Inflammatory macrophage treated with lipopolysaccharide for 4 hours (primary cell): Measurements from ENCODE around the gene AEN.
"Not testable (repeated sequence)": the region's sequence is repeated elsewhere in the genome, so short reads cannot be mapped to it uniquely, and the experiment has no call there.

ENCODE experiments used
- DNase-seq: peaks from one replicate; pipeline ENCODE4 v3.0.0-alpha.2; 2020

AEN gene

DNA sequence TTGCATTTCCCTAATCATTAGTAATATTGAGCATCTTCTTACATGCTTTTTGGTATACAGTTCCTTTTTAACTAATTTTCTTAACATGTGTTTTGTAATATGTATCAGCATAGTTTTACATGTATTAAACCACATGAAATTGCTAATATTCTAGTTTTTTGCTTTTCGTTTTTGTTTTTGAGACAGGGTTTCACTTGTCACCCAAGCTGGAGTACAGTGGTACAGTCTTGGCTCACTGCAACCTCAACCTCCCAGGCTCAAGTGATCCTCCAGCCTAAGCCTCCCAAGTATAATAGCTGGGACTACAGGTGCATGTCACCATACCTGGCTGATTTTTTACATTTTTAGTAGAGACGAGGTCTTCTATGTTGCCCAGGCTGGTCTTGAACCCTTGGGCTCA lies 13.3 kb downstream of the AEN start:
- DNase-seq, result no peak

DNA sequence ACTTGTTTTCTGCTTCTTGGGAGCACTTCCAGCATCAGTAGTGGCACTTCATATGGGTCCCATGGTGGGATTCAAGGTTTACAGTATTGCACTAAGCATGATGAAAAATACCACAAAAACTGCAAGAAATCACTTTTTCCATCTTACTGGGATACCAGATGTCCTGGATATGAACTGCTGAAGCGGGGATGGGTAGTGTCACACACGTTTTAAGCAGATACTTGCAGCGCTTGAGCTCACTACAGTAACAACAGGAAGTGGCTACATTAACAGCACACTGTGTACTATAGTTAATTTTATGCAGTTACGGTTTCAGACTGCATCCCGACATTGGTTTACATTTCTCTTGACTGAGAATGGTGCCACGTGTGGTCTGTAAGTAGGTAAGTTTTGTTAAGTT lies 14.2 kb downstream of the AEN start:
- no peak for DNase-seq

DNA sequence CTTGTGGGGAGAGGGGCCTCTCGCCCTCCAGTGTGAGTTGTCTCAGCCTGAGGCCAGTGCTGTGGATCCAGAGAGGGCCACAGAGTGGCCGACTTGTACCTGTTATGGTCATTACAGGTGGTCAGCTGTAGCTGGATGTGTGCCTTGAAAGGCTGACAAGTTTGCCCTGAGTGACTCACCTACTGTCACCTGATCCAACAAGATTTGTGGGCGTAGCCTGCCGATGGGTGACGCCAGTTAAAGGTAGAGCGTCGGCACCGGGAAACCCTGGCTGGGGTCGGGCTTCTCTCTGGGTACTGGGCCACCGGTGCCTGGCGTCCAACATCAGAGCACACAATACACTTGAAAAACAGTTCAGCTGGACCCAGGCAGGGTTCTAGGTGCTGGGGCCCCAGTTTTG lies 14.9 kb downstream of the AEN start:
- no peak for DNase-seq

DNA sequence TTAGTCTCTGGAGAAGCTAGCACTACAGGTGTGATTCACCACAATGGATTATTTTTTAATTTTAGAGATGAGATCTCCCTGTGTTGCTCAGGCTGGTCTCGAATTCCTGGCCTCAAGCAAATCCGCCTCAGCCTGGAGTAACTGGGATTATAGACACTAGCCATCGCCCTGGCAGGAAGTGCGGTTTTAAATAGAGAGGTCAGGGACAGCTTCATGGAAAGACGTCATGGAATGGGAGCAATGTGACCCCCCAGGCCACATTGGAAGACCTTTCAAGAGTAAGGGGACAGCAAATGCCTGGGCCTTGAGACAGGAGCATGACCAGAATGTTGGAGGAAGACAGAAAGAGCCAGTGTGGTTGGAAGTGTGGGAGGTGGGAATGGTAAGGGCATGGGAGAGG lies 15.5 kb downstream of the AEN start:
- no peak for DNase-seq

DNA sequence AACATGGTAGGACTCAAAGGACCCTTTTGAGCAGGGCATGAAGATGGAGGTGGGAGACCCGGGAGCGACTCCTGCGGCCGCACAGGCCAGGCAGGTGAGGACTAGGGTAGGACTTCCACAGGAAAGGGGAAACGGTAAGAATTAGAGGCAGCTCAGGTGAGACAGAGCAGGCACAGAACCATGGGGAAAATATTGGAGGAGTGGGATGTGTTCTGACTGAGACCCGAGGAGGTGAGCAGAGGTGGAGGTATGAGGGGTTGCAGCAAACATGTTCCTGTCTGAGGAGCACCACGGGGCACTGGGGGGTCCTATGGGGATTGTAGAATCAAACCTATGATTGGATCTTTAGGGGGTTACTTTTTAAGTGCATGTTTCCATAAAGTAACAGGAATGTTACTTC lies 16.3 kb downstream of the AEN start:
- DNase-seq, result no peak

DNA sequence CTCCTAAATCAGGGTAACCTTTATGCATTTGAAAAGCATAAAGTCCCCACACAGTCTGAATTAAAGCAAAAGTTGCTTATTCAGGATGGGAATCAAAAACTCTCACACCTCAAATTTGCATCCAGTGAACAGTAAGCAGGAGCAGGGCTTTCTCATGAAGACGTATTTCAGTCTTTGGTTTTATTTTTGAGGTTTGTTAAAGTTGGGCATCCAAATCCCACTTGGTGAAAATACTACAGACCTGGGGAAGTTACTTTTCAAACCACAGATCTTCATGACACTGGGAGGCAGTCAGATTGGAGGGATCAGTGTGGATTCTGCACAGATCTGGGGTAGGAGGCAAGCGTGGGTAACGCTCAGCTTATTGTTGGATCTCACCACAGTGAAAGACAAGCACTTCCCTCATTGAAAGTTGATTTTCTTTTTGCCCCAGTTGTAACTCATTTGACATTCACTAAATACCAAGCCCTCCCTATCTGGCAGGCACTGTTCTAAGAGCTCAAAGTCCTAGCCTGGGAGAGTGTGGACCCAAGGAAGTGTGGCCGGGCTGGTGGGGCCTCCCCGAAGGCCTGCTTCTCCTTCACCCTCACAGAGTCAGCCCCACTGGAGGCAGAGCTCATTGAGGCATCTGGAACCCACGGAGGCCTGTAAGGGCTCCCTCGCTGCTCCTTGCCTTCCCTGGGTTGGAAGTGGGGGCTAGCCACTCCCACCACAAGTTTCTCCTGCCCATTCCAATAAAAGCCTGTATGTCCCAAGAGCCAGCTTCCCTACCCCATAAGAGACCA lies 16.9 kb downstream of the AEN start:
- no peak for DNase-seq

DNA sequence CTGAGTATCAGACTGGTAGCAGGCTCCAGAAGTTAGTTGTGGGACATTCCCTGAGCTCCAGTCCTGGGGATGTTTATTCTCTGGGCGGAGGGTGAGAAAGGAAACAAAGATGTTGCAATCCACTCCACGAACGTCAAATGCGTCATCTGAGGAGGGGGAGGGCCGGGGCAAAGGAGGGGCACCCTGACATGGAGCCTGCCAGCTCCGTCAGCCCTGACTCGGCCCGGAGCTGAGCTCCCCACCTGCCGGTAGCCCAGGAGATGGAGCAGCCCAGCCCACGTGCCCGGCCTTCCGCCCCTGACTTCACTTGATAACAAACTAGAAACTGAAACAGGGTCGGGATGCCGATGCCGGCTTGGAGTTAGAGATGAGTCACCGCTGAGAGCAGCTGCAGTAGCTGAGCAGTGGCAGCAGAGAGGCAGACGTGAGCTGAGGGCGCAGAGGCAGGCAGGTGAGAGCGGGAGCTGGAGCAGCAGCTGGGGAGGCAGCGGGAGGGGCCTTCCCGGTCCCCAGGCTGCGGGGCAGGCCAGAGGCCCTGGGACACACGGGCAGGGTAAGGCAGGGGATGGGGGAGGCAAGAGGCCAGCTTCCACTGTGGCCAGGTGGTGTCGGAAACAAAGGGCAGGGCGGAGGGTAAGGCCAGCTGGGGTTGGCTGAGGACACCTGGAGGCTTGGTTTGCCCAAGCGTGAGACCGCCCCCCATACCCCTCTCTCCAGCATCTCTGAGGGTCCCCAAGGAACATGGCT lies 17.7 kb downstream of the AEN start, which contains the start of gene ISG20:
Gene ISG20, plus strand, starts transcription at position 391 of the 747 bp plus-strand sequence. Its CDS starts 351 bp downstream, at position 742.
- DNase-seq, result peak; percentile 100

DNA sequence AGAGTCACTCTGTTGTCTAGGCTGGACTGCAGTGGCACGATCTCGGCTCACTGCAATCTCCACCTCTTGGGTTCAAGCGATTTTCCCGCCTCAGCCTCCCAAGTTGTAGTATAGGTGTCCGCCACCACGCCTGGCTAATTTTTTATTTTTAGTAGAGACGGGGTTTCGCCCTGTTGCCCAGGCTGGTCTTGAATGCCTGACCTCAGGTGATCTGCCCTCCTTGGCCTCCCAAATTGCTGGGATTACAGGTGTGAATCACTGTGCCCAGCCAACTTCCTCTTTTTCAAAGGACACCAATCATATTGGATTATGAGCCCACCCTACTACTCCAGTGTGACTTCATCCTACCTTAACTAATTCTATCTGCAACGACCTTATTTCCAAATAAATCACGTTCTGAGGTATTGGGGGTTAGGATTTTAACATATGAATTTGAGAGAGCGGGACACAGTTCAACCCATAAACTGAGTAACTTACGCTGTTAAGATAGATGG lies 20.9 kb downstream of the AEN start:
- DNase-seq, result no peak

DNA sequence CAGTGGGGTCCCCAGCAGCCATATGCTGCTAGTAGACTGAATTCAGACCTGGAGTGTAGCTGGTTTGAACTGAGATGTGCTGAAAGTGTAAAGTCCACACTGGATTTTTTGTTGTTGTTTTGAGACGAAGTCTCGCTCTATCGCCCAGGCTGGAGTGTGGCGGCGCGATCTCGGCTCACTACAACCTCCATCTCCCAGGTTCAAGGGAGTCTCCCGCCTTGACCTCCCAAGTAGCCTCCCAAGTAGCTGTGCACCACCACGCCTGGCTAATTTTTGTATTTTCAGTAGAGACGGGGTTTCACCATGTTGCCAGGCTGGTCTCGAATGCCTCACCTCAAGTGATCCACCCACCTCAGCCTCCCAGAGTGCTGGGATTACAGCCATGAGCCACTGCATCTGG lies 21.4 kb downstream of the AEN start:
- DNase-seq, result not testable (repeated sequence)

DNA sequence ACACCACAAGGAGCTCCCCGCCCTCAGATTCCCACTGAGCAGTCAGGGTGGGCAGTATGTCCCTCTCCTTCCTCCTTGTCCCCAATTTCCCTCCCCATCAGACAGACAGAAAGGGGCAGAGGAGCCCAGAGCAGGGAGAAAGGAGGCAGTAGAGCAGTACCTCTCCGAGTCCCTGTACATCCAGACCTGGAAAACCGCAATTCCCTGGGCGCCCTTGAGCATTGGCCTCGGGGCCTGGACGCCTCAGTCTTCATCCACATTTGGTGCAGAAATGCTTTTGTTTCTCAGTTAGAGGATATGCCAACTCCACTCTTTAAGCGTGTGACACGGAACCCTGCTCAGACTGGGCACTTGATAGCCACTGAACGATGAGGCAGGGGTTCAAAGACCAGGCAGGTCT lies 23.6 kb downstream of the AEN start:
- no peak for DNase-seq

DNA sequence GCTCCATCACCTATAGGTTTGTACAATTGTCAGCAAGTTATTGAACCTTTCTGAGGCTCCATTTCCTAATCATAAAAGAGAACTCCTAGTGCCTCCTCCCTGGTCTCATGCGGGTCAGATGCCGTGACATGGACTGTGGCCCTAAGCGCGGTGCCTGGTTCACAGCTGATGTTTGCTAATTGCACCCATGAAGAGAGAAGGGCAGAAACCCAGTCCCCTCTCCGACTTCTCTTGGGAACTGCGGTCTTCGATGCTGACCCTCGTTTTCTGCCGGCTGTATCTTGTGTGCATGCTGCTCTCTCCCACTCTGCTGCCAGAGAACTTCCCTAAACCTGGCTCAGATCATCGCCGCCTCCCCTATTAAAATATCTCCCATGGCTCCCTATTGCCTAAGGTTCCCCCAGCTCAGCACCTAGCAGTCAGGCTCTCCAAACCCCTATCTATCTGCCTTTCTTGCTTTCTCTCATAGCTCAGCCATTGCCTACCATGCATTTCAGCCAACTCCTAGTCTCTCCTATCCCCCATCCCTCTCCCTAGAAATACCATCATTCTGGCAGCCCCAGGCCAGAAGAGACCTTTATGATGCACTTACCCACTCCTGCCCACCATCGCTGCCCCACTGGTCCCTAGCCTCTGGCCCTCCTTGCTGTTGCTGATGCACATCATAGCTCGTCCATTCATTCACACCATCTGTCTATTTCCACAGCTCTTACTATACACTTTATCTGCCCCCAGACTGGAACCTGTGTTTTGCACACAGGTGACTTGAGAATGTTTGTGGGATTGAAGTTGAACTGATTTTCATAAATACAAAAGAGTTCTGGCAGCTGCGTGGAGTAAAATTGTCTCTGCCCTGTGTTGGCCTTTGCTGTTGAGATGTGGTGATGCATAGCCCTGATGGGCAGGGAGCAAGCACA lies 24.3 kb downstream of the AEN start:
- DNase-seq, result no peak

DNA sequence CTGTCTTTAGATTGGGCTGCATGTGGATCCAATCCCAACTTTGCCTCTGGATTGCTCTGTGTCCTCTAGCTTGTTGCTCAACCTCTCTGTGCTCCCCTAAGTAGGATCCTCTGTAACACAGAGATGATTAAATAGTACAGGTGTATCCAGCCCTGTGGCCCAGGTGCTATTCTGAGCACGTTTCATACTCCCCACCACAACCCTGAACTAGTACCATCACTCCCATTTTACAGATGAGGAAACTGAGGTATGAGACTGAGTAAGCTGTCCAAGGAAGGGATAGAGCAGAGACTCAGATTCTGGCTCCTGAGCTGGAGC lies 24.9 kb downstream of the AEN start:
- no peak for DNase-seq

DNA sequence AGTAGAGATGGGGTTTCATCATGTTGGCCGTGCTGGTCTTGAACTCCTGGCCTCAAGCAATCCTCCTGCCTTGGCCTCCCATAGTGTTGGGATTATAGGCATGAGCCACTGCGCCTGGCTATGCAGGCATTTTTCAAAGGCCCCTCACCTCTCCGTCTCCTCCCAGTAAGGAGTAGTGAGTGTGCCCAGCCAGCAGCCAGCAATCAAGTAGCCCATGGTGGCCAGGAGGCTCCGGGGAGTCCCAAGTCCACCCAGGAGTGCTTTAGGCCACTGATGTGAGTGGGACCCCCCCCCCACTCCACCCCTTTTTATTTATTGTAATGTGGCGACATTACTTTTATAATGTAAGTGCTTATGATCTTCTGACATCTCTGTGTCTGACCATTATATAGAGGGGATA lies 25.8 kb downstream of the AEN start:
- no peak for DNase-seq

DNA sequence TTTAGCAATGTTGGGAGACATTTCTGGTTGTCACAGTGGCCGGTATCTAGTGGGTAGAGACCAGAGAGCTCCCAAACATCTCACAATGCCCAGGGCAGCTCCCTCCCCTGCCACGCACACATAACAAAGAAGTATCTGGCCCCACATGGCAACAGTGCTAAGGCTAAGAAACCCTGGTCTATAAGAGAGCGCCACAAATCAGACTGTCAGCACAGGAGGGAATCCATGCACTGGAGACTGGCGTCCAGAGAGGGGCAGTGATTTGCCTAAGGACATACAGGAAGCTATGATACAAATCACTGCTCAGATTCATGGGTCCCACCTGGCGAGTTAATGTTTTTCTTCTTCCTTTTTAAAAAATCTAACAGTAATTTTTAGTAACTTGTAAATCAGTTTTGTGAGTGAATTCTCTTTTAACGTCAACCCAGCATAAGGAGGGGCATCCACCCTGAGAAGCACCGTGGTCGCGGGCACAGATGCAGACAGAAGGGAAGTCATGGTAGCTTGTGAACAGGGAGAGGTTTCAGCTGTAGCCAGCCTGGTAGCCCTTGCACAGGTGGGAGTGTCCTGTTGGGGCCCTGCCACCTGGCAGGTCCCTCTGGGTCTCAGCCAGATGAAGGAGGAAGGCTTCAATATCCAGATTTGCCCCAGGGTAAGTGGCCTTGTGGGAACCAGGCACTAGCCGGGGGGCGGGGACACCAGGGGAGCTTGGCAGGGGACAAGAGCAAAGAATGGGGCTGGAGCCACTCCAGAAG lies 26.4 kb downstream of the AEN start:
- DNase-seq, result no peak

DNA sequence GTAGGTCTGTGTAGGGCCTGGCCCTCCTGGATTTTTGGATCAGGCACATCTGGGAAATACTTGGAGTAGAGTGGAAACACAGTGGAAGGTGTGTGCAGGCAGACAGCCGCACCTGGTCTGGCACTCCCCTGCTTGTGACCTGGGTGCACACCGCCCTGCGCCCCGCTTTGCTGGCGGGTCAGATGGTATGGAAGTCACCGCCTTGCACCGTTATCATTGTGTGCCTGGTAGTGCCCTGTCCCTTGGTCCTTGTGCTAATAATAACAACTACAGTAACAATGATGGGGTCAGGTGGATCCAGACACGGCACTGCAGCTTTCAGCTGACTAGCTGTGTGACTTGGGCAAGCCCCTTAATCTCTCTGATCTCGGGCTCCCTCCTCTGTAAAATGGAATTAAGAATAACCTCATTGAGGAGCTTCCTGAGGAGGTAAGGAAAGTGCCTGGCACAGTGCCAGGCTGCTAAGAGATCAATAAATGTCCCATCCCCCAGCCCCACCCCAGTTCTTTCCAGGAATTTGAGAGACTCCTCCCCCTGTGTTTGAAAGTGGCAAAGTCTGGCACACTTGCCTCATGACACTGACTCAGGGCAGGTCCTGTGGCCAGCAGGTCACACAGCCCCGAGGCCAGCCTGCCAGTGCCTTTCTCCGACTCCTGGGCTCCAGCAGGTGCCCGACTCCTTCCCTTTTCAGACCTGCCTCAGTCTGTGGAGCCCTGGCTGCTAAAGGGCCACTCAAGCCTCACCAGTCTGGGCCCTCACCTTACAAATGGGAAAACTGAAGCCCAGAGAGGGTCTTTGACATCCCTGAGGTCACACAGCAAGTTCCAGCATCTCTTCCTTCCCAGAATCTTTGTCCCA lies 27.4 kb downstream of the AEN start:
- no peak for DNase-seq

DNA sequence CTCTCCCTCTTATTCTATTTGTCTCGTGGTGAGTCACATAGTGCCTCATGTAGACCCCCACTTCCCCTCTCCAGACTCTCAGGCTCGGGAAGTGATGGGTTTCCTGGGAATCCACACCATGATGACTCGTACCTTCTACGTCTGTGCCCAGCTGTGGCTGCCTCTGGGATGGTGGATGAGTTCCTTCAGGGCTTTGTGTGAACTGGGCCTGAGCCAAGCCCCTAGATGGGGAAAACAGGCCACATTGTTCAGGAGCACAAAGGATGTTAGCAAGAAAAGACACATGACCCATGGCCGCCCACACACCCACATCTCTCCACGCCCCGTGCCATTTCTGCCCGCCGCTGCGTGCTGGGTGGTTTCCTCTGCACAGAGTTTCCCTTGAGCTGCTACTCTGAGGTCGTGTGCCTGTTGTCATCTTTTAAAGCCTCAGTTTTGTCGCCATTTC lies 28.2 kb downstream of the AEN start:
- peak; percentile 64 for DNase-seq

DNA sequence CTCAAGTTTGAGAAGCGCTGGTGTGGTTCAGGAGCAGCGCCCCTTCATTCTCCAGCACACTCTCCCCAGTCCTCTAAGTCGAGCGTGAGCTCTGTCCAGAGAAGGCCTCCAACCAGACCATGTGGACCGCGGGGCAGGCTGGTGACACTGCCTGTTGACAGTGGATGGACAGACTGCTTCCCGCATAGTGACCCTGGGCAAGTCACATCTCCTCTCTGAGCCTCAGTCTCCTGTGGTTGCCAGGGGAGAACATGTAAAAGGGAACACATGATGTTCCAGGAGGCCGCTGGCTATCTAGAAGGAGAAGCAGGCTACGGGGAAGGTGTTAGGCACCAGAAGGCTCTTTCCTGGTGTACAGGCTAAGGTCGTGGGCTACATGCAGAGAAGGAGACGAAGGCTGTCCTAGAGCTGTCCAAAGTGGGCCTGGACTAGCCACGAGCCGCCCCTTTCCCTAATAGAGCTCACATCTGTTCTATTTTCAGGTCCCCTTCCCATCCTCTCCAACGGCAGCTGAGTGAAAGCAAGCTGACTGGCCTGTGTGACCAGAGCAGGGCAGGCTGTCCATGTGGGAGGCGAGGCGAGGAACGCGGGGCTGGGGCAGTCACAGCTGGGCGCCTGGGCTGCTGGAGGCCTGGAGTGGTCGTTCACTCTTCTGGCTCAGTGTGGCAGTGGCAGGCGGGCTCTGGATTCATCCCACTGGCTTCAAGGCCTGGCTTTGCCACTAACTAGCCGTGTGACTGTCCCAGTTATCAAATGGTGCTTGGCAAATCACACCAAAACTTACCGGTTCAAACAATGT lies 28.8 kb downstream of the AEN start:
- DNase-seq, result no peak

DNA sequence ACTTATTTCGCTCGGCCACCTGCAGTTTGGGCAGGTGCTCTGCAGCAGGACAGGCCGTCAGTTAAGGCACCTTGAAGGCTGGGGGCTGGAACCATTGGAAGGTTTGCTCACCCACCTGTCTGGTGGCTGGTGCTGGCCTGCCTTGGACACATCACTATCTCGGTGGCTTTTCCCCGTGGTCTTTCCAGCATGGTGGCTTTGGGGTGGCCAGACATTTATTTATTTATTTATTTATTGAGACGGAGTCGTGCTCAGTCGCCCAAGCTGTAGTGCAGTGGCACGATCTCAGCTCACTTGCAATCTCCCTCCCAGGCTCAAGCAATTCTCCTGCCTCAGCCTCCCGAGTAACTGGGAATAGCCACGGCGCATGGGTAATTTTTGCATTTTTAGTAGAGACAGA lies 29.4 kb downstream of the AEN start:
- no peak for DNase-seq

DNA sequence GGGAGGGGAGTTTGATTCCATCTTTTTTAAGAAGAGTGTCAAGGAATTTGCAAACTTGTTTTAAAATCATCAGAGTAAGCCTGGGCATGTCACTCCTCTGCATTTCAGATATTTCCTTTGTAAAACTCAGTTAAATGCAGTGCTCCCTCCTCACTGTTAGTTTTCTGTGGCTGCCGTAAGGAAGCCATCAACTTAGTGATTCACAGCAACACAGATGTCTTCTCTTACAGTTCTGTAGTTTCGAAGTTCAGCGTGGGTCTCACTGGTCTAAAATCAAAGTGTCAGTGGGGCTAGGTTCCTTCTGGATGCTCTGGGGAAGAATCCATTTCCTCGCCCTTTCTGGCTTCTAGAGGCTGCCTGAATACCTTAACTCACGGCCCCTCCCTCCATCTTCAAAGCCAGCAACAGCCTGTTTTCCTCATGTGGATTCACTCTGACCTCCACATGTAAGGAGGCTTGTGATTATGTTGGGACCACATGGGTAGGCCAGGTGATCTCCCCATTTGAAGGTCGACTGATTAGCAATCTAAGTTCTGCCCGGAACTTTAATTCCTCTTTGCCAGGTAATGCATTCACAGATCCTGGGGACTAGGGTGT lies 30.1 kb downstream of the AEN start:
- DNase-seq, result no peak

DNA sequence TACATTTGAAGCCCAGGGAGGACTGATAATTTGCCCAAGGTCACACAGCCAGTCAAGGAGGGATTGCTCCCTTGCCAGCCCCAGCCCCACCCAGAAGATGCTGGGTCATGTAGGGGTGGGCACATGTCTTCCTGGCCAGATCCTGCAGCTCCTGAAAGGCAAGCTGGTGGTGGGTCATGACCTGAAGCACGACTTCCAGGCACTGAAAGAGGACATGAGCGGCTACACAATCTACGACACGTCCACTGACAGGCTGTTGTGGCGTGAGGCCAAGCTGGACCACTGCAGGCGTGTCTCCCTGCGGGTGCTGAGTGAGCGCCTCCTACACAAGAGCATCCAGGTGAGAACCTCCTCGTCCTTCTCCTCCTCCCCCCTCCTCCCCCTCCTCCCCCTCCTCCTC lies 30.8 kb downstream of the AEN start:
- DNase-seq, result no peak
